HepG2 (cell line): ENCODE results near the gene DAPP1. TPM values are rescaled to one million over a fixed set of nuclear protein-coding genes. Genes with fewer than 3 reads are reported as not detected.

Source experiments
- ATAC-seq: fragments of 200-7000 bp; cut with Tn5 transposase; 3 replicates; pipeline ENCODE4 v1.9.1; 2020; ENCODE audit warnings: mild to moderate bottlenecking, moderate library complexity
- BruUV-seq: library from RNA; stranded (reverse); fragments of 400-500 nt; replicated peaks from 2 replicates; lab custom pipeline; 2021; lab: Mats Ljungman, UMichigan
- CTCF ChIA-PET: fragments of 300-600 bp; formaldehyde crosslinking; extraction: SDS; loops from one replicate; lab custom pipeline; 2021; ENCODE audit warnings: low total read pairs, inconsistent platforms, low intra/inter-chr PET ratio; lab: Yijun Ruan, JAX
- POLR2A ChIA-PET: fragments of 350-600 bp; sonication (Branson Sonifier 250); formaldehyde crosslinking; loops from one replicate; lab custom pipeline; 2020; ENCODE audit warnings: antibody characterized with exemption, inconsistent platforms; lab: Yijun Ruan, JAX
- DNase-seq: peaks from one replicate; pipeline ENCODE4 v3.0.0-alpha.2; 2015; ENCODE audit warnings: low spot score
- FAIRE-seq: peaks from 3 replicates; lab custom pipeline; 2011; peaks lifted over from hg19 to GRCh38; lab: Jason Lieb, UNC
- H2AFZ ChIP-seq: one replicate; pipeline ENCODE4 v1.6.1; 2011; ENCODE audit warnings: low read length, inconsistent platforms
- H3K27ac ChIP-seq: fragments of 300-600 bp; 3 replicates; pipeline ENCODE4 v1.8.0; 2011; ENCODE audit warnings: mixed run types, mild to moderate bottlenecking, mixed read lengths, low read length, inconsistent platforms; ENCODE audit not compliant: insufficient read depth; ENCODE audit errors: extremely low read length
- H3K27me3 ChIP-seq, 2 experiments: fragments of 200-600 bp in 1 of 2; 2 replicates in 1 of 2; 3 replicates in 1 of 2; pipeline versions ENCODE4 v1.6.0 to v1.8.0; 2011; ENCODE audit warnings: low read length in 2 of 2, mild to moderate bottlenecking in 2 of 2, moderate library complexity in 2 of 2, inconsistent platforms in 1 of 2; ENCODE audit not compliant: insufficient read depth in 2 of 2, control insufficient read depth in 1 of 2
- H3K36me3 ChIP-seq, 2 experiments: fragments of 200-600 bp in 1 of 2; replicated peaks in 1 of 2; 2 replicates in 1 of 2; 3 replicates in 1 of 2; pipeline versions ENCODE4 v1.5.1 to v1.8.0; 2011; ENCODE audit warnings: low read length in 2 of 2, inconsistent platforms in 1 of 2; ENCODE audit not compliant: insufficient read depth in 2 of 2, control insufficient read depth in 1 of 2
- H3K4me1 ChIP-seq: 2 replicates; pipeline ENCODE4 v1.5.1; 2012; ENCODE audit warnings: low read length, inconsistent platforms; ENCODE audit not compliant: insufficient read depth
- H3K4me2 ChIP-seq: 2 replicates; pipeline ENCODE4 v1.6.0; 2011; ENCODE audit warnings: low read depth, low read length, inconsistent platforms
- H3K4me3 ChIP-seq, 3 experiments: fragments of 200-600 bp in 1 of 3; sonication (generic), shearing (Covaris generic) in 1 of 3; replicated peaks in 1 of 3; 2 replicates each; pipeline ENCODE4 v1.5.1; 2011 to 2016; ENCODE audit warnings: low read length in 3 of 3, inconsistent platforms in 2 of 3, low read depth in 2 of 3, mild to moderate bottlenecking in 2 of 3, control low read depth in 1 of 3, mixed read lengths in 1 of 3; ENCODE audit not compliant: insufficient read depth in 1 of 3
- H3K79me2 ChIP-seq: one replicate; pipeline ENCODE4 v1.6.1; 2011; ENCODE audit warnings: low read length, inconsistent platforms; ENCODE audit not compliant: insufficient read depth
- H3K9ac ChIP-seq: 2 replicates; pipeline ENCODE4 v1.6.0; 2011; ENCODE audit warnings: mild to moderate bottlenecking, low read depth, low read length, inconsistent platforms; ENCODE audit not compliant: insufficient read depth
- H3K9me3 ChIP-seq: 2 replicates; pipeline ENCODE4 v1.5.1; 2012; ENCODE audit warnings: mild to moderate bottlenecking, low read length
- H4K20me1 ChIP-seq: 2 replicates; pipeline ENCODE4 v1.6.0; 2011; ENCODE audit warnings: inconsistent platforms, mild to moderate bottlenecking, low read length, moderate library complexity; ENCODE audit not compliant: insufficient read depth
- AKAP8 ChIP-seq: sonication (generic); formaldehyde crosslinking; IDR thresholded peaks from 2 replicates; pipeline ENCODE4 v1.5.1; 2020; ENCODE audit warnings: mild to moderate bottlenecking, missing genetic modification reagents
- BORCS8-MEF2B ChIP-seq: sonication (generic); formaldehyde crosslinking; IDR thresholded peaks from 2 replicates; pipeline ENCODE4 v1.8.0; 2022; ENCODE audit warnings: mild to moderate bottlenecking, missing genetic modification reagents
- CBFB ChIP-seq: sonication (generic); formaldehyde crosslinking; IDR thresholded peaks from 2 replicates; pipeline ENCODE4 v1.4.0; 2020; ENCODE audit warnings: missing genetic modification reagents
- ETV6 ChIP-seq: sonication (generic); formaldehyde crosslinking; conservative IDR thresholded peaks from 2 replicates; pipeline ENCODE4 v1.4.0; 2020; ENCODE audit warnings: missing genetic modification reagents
- HNRNPLL ChIP-seq: fragments of 200-400 bp; formaldehyde crosslinking; IDR thresholded peaks from 2 replicates; pipeline ENCODE4 v1.6.1; 2017; ENCODE audit warnings: mild to moderate bottlenecking, low read depth, low read length; ENCODE audit not compliant: poor library complexity, severe bottlenecking
- NCOR1 ChIP-seq: fragments of 200-600 bp; sonication (generic); IDR thresholded peaks from 2 replicates; pipeline ENCODE4 v1.7.0; 2017; ENCODE audit warnings: antibody characterized with exemption, low read length, borderline replicate concordance
- PAF1 ChIP-seq: IDR thresholded peaks from 2 replicates; pipeline ENCODE4 v1.6.1; 2016; ENCODE audit warnings: missing genetic modification reagents, missing compliant biosample characterization
- RXRA ChIP-seq: sonication (generic); formaldehyde crosslinking; IDR thresholded peaks from 2 replicates; pipeline ENCODE4 v1.5.1; 2020; ENCODE audit warnings: missing genetic modification reagents
- ZBTB7B ChIP-seq: sonication (generic); formaldehyde crosslinking; IDR thresholded peaks from 2 replicates; pipeline ENCODE4 v1.4.0; 2020; ENCODE audit warnings: missing genetic modification reagents
- in situ Hi-C: cut with HindIII; loops from 2 replicates; pipeline ENCODE4 v1.10.0; 2017; ENCODE audit warnings: low pct_unique_long_range_greater_than_20kb; ENCODE audit not compliant: extremely low pct_ligation_motif_present
- intact Hi-C: fragments of 100-400 bp; cut with micrococcal nuclease; formaldehyde crosslinking; loops from one replicate; pipeline ENCODE4 v1.10.0; 2022; ENCODE audit not compliant: unreplicated experiment
- polyA plus RNA-seq, 8 experiments: library from polyadenylated mRNA; depleted of rRNA in 3 of 8; stranded (reverse) in 7 of 8; unstranded in 1 of 8; fragments of >200 nt; fragmentation: Illumina TruSeq in 4 of 8; extraction: Trizol in 4 of 8; gene quantifications; 2 replicates each; pipeline versions ENCODE4 v1.2.1 to v1.2.3, GENCODE V29; 2011 to 2016; ENCODE audit warnings: low read depth in 4 of 8, missing spikeins in 1 of 8, mixed read lengths in 1 of 8; ENCODE audit not compliant: insufficient read depth in 1 of 8
- total RNA-seq, 5 experiments: library from RNA; depleted of rRNA; stranded (reverse); fragments of >200 nt; fragmentation: Illumina TruSeq; extraction: Trizol; gene quantifications; 2 replicates each; pipeline ENCODE4 v1.2.3, GENCODE V29; 2016; ENCODE audit warnings: low read depth in 1 of 5
- TF ChIP-seq, protein P1 (sequence below): sonication (generic); IDR thresholded peaks from 2 replicates; pipeline ENCODE4 v1.6.1; 2016; ENCODE audit warnings: low read depth, borderline replicate concordance
- TF ChIP-seq, protein P2 (sequence below): IDR thresholded peaks from 2 replicates; pipeline ENCODE4 v1.6.1; 2016; ENCODE audit warnings: missing compliant biosample characterization, missing genetic modification reagents, borderline replicate concordance
- TF ChIP-seq, protein P3 (sequence below): sonication (generic); formaldehyde crosslinking; conservative IDR thresholded peaks from 2 replicates; pipeline ENCODE4 v1.4.0; 2020; ENCODE audit warnings: missing genetic modification reagents
- TF ChIP-seq, protein P4 (sequence below), 2 experiments: sonication (generic) in 1 of 2; formaldehyde crosslinking in 1 of 2; IDR thresholded peaks; 2 replicates each; pipeline versions ENCODE4 v1.6.1 to v1.9.0; 2014 to 2022; ENCODE audit warnings: antibody characterized with exemption in 1 of 2, borderline replicate concordance in 1 of 2, inconsistent platforms in 1 of 2, low read depth in 1 of 2, missing genetic modification reagents in 1 of 2
- TF ChIP-seq, protein P5 (sequence below): sonication (generic); formaldehyde crosslinking; IDR thresholded peaks from 2 replicates; pipeline ENCODE4 v1.8.0; 2022; ENCODE audit warnings: missing genetic modification reagents, mild to moderate bottlenecking, borderline replicate concordance

DAPP1 gene
- total and polyA plus RNA-seq, 2 of the 13 experiments (the other 11 are each of a cell fraction or from before 2014, with no cell fraction given) = not detected

DNA sequence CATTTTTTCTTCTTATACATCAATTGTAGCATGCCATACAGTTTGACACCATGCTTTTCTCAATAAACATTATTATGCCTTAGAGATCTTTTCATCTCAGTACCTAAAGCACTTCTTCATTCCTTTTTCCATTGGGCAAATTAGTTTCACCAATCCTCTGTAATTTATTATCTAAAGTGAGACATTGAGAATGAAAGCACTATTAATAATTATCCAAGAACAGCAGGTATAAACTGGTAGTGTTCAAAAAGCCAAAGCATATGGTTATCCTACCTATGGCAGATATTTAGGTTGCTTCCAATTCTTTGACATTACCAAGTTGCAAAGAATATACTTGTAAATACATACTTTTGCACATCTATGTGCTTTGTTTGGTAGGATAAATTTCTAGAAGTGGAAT is 62.0 kb downstream of the DAPP1 start:
- H3K9me3 ChIP-seq = no peaks in the 10 kb centered on the region
- no peak overlapping the region for H3K4me2 ChIP-seq
- H3K4me3 ChIP-seq = no peak overlapping the region
- no peak overlapping the region for H3K27ac ChIP-seq
- no peak for ATAC-seq
- no peak overlapping the region for H3K9ac ChIP-seq
- H3K79me2 ChIP-seq = no peaks in the 10 kb centered on the region
- no peak for FAIRE-seq
- no TSS peak for BruUV-seq
- H4K20me1 ChIP-seq = no peaks in the 10 kb centered on the region
- ChIA-PET POLR2A (no interaction called here), CTCF (no interaction called here)
- DNase-seq = no peak
- in situ Hi-C loops = no loop called here
- H2AFZ ChIP-seq = no peak overlapping the region
- intact Hi-C loops = no loop called here
- H3K27me3 ChIP-seq = no peaks in the 10 kb centered on the region
- no peaks in the 10 kb centered on the region for H3K4me1 ChIP-seq
- peaks cover 7 to 34% of the 10 kb centered on the region in 2 experiments for H3K36me3 ChIP-seq
- TF ChIP-seq RXRA (no peak), CBFB (CRISPR knock-in tag) (no peak), PAF1 (CRISPR knock-in tag) (no peak), BORCS8-MEF2B (CRISPR knock-in tag) (no peak), NCOR1 (no peak), AKAP8 (CRISPR knock-in tag) (no peak), ETV6 (CRISPR knock-in tag) (no peak), HNRNPLL (no peak), ZBTB7B (CRISPR knock-in tag) (no peak)
- TF ChIP-seq, protein P1, sequence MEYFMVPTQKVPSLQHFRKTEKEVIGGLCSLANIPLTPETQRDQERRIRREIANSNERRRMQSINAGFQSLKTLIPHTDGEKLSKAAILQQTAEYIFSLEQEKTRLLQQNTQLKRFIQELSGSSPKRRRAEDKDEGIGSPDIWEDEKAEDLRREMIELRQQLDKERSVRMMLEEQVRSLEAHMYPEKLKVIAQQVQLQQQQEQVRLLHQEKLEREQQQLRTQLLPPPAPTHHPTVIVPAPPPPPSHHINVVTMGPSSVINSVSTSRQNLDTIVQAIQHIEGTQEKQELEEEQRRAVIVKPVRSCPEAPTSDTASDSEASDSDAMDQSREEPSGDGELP = no peak
- TF ChIP-seq, protein P2, sequence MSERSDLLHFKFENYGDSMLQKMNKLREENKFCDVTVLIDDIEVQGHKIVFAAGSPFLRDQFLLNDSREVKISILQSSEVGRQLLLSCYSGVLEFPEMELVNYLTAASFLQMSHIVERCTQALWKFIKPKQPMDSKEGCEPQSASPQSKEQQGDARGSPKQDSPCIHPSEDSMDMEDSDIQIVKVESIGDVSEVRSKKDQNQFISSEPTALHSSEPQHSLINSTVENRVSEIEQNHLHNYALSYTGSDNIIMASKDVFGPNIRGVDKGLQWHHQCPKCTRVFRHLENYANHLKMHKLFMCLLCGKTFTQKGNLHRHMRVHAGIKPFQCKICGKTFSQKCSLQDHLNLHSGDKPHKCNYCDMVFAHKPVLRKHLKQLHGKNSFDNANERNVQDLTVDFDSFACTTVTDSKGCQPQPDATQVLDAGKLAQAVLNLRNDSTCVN (CRISPR knock-in tag) = no peak
- TF ChIP-seq, protein P3, sequence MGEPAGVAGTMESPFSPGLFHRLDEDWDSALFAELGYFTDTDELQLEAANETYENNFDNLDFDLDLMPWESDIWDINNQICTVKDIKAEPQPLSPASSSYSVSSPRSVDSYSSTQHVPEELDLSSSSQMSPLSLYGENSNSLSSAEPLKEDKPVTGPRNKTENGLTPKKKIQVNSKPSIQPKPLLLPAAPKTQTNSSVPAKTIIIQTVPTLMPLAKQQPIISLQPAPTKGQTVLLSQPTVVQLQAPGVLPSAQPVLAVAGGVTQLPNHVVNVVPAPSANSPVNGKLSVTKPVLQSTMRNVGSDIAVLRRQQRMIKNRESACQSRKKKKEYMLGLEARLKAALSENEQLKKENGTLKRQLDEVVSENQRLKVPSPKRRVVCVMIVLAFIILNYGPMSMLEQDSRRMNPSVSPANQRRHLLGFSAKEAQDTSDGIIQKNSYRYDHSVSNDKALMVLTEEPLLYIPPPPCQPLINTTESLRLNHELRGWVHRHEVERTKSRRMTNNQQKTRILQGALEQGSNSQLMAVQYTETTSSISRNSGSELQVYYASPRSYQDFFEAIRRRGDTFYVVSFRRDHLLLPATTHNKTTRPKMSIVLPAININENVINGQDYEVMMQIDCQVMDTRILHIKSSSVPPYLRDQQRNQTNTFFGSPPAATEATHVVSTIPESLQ (CRISPR knock-in tag) = no peak
- TF ChIP-seq, protein P4, sequence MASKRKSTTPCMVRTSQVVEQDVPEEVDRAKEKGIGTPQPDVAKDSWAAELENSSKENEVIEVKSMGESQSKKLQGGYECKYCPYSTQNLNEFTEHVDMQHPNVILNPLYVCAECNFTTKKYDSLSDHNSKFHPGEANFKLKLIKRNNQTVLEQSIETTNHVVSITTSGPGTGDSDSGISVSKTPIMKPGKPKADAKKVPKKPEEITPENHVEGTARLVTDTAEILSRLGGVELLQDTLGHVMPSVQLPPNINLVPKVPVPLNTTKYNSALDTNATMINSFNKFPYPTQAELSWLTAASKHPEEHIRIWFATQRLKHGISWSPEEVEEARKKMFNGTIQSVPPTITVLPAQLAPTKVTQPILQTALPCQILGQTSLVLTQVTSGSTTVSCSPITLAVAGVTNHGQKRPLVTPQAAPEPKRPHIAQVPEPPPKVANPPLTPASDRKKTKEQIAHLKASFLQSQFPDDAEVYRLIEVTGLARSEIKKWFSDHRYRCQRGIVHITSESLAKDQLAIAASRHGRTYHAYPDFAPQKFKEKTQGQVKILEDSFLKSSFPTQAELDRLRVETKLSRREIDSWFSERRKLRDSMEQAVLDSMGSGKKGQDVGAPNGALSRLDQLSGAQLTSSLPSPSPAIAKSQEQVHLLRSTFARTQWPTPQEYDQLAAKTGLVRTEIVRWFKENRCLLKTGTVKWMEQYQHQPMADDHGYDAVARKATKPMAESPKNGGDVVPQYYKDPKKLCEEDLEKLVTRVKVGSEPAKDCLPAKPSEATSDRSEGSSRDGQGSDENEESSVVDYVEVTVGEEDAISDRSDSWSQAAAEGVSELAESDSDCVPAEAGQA (IDR thresholded peaks at IDR 0.05; ENCODE audit: low read depth) = no peak
- TF ChIP-seq, protein P4 (CRISPR knock-in tag; IDR thresholded peaks at IDR 0.05; ENCODE audit: borderline replicate concordance) = no peak
- TF ChIP-seq, protein P5, sequence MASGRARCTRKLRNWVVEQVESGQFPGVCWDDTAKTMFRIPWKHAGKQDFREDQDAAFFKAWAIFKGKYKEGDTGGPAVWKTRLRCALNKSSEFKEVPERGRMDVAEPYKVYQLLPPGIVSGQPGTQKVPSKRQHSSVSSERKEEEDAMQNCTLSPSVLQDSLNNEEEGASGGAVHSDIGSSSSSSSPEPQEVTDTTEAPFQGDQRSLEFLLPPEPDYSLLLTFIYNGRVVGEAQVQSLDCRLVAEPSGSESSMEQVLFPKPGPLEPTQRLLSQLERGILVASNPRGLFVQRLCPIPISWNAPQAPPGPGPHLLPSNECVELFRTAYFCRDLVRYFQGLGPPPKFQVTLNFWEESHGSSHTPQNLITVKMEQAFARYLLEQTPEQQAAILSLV (CRISPR knock-in tag) = no peak
